HepG2 (cell line): ENCODE results near the gene GNPDA1. TPM values are rescaled to one million over a fixed set of nuclear protein-coding genes. Genes with fewer than 3 reads are reported as not detected.
"Not testable (repeated sequence)": the region's sequence is repeated elsewhere in the genome, so short reads cannot be mapped to it uniquely, and the experiment has no call there.

Experiments
- ATAC-seq: fragments of 200-7000 bp; cut with Tn5 transposase; 3 replicates; pipeline ENCODE4 v1.9.1; 2020; ENCODE audit warnings: mild to moderate bottlenecking, moderate library complexity
- BruUV-seq: library from RNA; stranded (reverse); fragments of 400-500 nt; replicated peaks from 2 replicates; lab custom pipeline; 2021; lab: Mats Ljungman, UMichigan
- CTCF ChIA-PET: fragments of 300-600 bp; formaldehyde crosslinking; extraction: SDS; loops from one replicate; lab custom pipeline; 2021; ENCODE audit warnings: low total read pairs, inconsistent platforms, low intra/inter-chr PET ratio; lab: Yijun Ruan, JAX
- POLR2A ChIA-PET: fragments of 350-600 bp; sonication (Branson Sonifier 250); formaldehyde crosslinking; loops from one replicate; lab custom pipeline; 2020; ENCODE audit warnings: antibody characterized with exemption, inconsistent platforms; lab: Yijun Ruan, JAX
- DNase-seq: peaks from one replicate; pipeline ENCODE4 v3.0.0-alpha.2; 2015; ENCODE audit warnings: low spot score
- FAIRE-seq: peaks from 3 replicates; lab custom pipeline; 2011; peaks lifted over from hg19 to GRCh38; lab: Jason Lieb, UNC
- H2AFZ ChIP-seq: one replicate; pipeline ENCODE4 v1.6.1; 2011; ENCODE audit warnings: low read length, inconsistent platforms
- H3K27ac ChIP-seq: fragments of 300-600 bp; 3 replicates; pipeline ENCODE4 v1.8.0; 2011; ENCODE audit warnings: mixed run types, mild to moderate bottlenecking, mixed read lengths, low read length, inconsistent platforms; ENCODE audit not compliant: insufficient read depth; ENCODE audit errors: extremely low read length
- H3K27me3 ChIP-seq, 2 experiments: fragments of 200-600 bp in 1 of 2; 2 replicates in 1 of 2; 3 replicates in 1 of 2; pipeline versions ENCODE4 v1.6.0 to v1.8.0; 2011; ENCODE audit warnings: low read length in 2 of 2, mild to moderate bottlenecking in 2 of 2, moderate library complexity in 2 of 2, inconsistent platforms in 1 of 2; ENCODE audit not compliant: insufficient read depth in 2 of 2, control insufficient read depth in 1 of 2
- H3K36me3 ChIP-seq, 2 experiments: fragments of 200-600 bp in 1 of 2; replicated peaks in 1 of 2; 2 replicates in 1 of 2; 3 replicates in 1 of 2; pipeline versions ENCODE4 v1.5.1 to v1.8.0; 2011; ENCODE audit warnings: low read length in 2 of 2, inconsistent platforms in 1 of 2; ENCODE audit not compliant: insufficient read depth in 2 of 2, control insufficient read depth in 1 of 2
- H3K4me1 ChIP-seq: 2 replicates; pipeline ENCODE4 v1.5.1; 2012; ENCODE audit warnings: low read length, inconsistent platforms; ENCODE audit not compliant: insufficient read depth
- H3K4me2 ChIP-seq: 2 replicates; pipeline ENCODE4 v1.6.0; 2011; ENCODE audit warnings: low read depth, low read length, inconsistent platforms
- H3K4me3 ChIP-seq, 3 experiments: fragments of 200-600 bp in 1 of 3; sonication (generic), shearing (Covaris generic) in 1 of 3; replicated peaks in 1 of 3; 2 replicates each; pipeline ENCODE4 v1.5.1; 2011 to 2016; ENCODE audit warnings: low read length in 3 of 3, inconsistent platforms in 2 of 3, low read depth in 2 of 3, mild to moderate bottlenecking in 2 of 3, control low read depth in 1 of 3, mixed read lengths in 1 of 3; ENCODE audit not compliant: insufficient read depth in 1 of 3
- H3K79me2 ChIP-seq: one replicate; pipeline ENCODE4 v1.6.1; 2011; ENCODE audit warnings: low read length, inconsistent platforms; ENCODE audit not compliant: insufficient read depth
- H3K9ac ChIP-seq: 2 replicates; pipeline ENCODE4 v1.6.0; 2011; ENCODE audit warnings: mild to moderate bottlenecking, low read depth, low read length, inconsistent platforms; ENCODE audit not compliant: insufficient read depth
- H3K9me3 ChIP-seq: 2 replicates; pipeline ENCODE4 v1.5.1; 2012; ENCODE audit warnings: mild to moderate bottlenecking, low read length
- H4K20me1 ChIP-seq: 2 replicates; pipeline ENCODE4 v1.6.0; 2011; ENCODE audit warnings: inconsistent platforms, mild to moderate bottlenecking, low read length, moderate library complexity; ENCODE audit not compliant: insufficient read depth
- PAXIP1 ChIP-seq: sonication (generic); formaldehyde crosslinking; conservative IDR thresholded peaks from 2 replicates; pipeline ENCODE4 v1.4.0; 2020; ENCODE audit warnings: mild to moderate bottlenecking, missing genetic modification reagents, moderate library complexity
- RBFOX2 ChIP-seq: fragments of 200-400 bp; formaldehyde crosslinking; IDR thresholded peaks from 2 replicates; pipeline ENCODE4 v1.6.1; 2017; ENCODE audit warnings: low read depth, mild to moderate bottlenecking, low read length
- ZKSCAN5 ChIP-seq: sonication (generic); formaldehyde crosslinking; IDR thresholded peaks from 2 replicates; pipeline ENCODE4 v1.5.1; 2020; ENCODE audit warnings: mild to moderate bottlenecking, missing genetic modification reagents
- ZNF101 ChIP-seq: sonication (generic); formaldehyde crosslinking; IDR thresholded peaks from 2 replicates; pipeline ENCODE4 v1.4.0; 2020; ENCODE audit warnings: mild to moderate bottlenecking, low read depth, missing genetic modification reagents, borderline replicate concordance
- ZNF790 ChIP-seq: sonication (generic); formaldehyde crosslinking; IDR thresholded peaks from 2 replicates; pipeline ENCODE4 v1.8.0; 2022; ENCODE audit warnings: missing genetic modification reagents, mild to moderate bottlenecking, borderline replicate concordance
- WGBS: methylation state at CpG from one replicate; pipeline ENCODE4 v1.1.6; 2017; ENCODE audit warnings: low lambda C conversion rate; 5-methylcytosine and 5-hydroxymethylcytosine counted together
- in situ Hi-C: cut with HindIII; loops from 2 replicates; pipeline ENCODE4 v1.10.0; 2017; ENCODE audit warnings: low pct_unique_long_range_greater_than_20kb; ENCODE audit not compliant: extremely low pct_ligation_motif_present
- intact Hi-C: fragments of 100-400 bp; cut with micrococcal nuclease; formaldehyde crosslinking; loops from one replicate; pipeline ENCODE4 v1.10.0; 2022; ENCODE audit not compliant: unreplicated experiment
- polyA plus RNA-seq, 8 experiments: library from polyadenylated mRNA; depleted of rRNA in 3 of 8; stranded (reverse) in 7 of 8; unstranded in 1 of 8; fragments of >200 nt; fragmentation: Illumina TruSeq in 4 of 8; extraction: Trizol in 4 of 8; gene quantifications; 2 replicates each; pipeline versions ENCODE4 v1.2.1 to v1.2.3, GENCODE V29; 2011 to 2016; ENCODE audit warnings: low read depth in 4 of 8, missing spikeins in 1 of 8, mixed read lengths in 1 of 8; ENCODE audit not compliant: insufficient read depth in 1 of 8
- total RNA-seq, 5 experiments: library from RNA; depleted of rRNA; stranded (reverse); fragments of >200 nt; fragmentation: Illumina TruSeq; extraction: Trizol; gene quantifications; 2 replicates each; pipeline ENCODE4 v1.2.3, GENCODE V29; 2016; ENCODE audit warnings: low read depth in 1 of 5

GNPDA1 gene
- total and polyA plus RNA-seq, 2 of the 13 experiments (the other 11 are each of a cell fraction or from before 2014, with no cell fraction given): 6.0 to 54.1 TPM

- TF ChIP-seq PAXIP1 (CRISPR knock-in tag) (no peak), ZKSCAN5 (no peak), ZNF790 (CRISPR knock-in tag) (no peak), ZNF101 (no peak), RBFOX2 (no peak)
Observed at GRCh38 chr5:142038735-142039134, 25.9 kb upstream of the GNPDA1 start (continued).

GRCh38 chr5:142037599-142037998 lies 24.8 kb upstream of the GNPDA1 start:
- not testable (repeated sequence) for FAIRE-seq, H3K79me2 ChIP-seq, BruUV-seq

More at GRCh38 chr5:142037599-142037998, 24.8 kb upstream of the GNPDA1 start:
- H3K9me3 ChIP-seq, in situ Hi-C loops, DNase-seq, CTCF ChIA-PET, H3K4me2 ChIP-seq, H3K9ac ChIP-seq, H3K36me3 ChIP-seq, H3K4me3 ChIP-seq, H2AFZ ChIP-seq, POLR2A ChIA-PET, H3K27ac ChIP-seq, ATAC-seq, intact Hi-C loops, H4K20me1 ChIP-seq: not testable (repeated sequence)
- peaks cover 1 to 15% of the 10 kb centered on the region in 2 experiments; a peak in 2 of 5 replicates for H3K27me3 ChIP-seq
- 41% methylated on average over 3 of the region's 3 CpGs for WGBS
- H3K4me1 ChIP-seq: peaks cover 14% of the 10 kb centered on the region; the same call in 1 of the 2 replicates
